ENCODE measurements around the gene ENC1. TPM values are rescaled to one million over a fixed set of nuclear protein-coding genes. Genes with fewer than 3 reads are reported as not detected.

The ENC1 gene
- total RNA-seq, 2 experiments from 2014 or later: 2.2 to 3.4 TPM

GRCh38 chr5:74608736-74609601 is 31.6 kb downstream of the ENC1 start:
- no peak for DNase-seq
- CTCF ChIA-PET: no interaction called here
- Mint-ChIP-seq H3K27me3 (peaks cover 2% of the 10 kb centered on the region), H3K9me3 (no peaks in the 10 kb centered on the region), H3K27ac (no peak overlapping the region), H3K4me1 (no peaks in the 10 kb centered on the region), H3K4me3 (no peak overlapping the region), H3K36me3 (ENCODE audit: low read depth) (no peaks in the 10 kb centered on the region)
- POLR2A ChIA-PET: no interaction called here

GRCh38 chr5:74605759-74606158 is 34.8 kb downstream of the ENC1 start:
- CTCF ChIA-PET: interaction anchor here (0.6 kb wide), 1 partner anchor 13 kb away, joined by 6 read pairs; no protein-coding TSS in a partner anchor
- H3K4me1 Mint-ChIP-seq: no peaks in the 10 kb centered on the region
- no peaks in the 10 kb centered on the region for H3K9me3 Mint-ChIP-seq
- no peaks in the 10 kb centered on the region for H3K36me3 Mint-ChIP-seq (ENCODE audit: low read depth)
- H3K4me3 Mint-ChIP-seq: no peak overlapping the region
- H3K27me3 Mint-ChIP-seq: peaks cover 18% of the 10 kb centered on the region
- H3K27ac Mint-ChIP-seq: no peak overlapping the region
- POLR2A ChIA-PET: no interaction called here
- no peak for DNase-seq

- ChIA-PET POLR2A (no interaction called here), CTCF (no interaction called here)
These were observed 37.2 kb downstream of the ENC1 start for GRCh38 chr5:74603376-74603775.

GRCh38 chr5:74599148-74599547 is 41.4 kb downstream of the ENC1 start:
- POLR2A ChIA-PET: no interaction called here
- peaks cover 20% of the 10 kb centered on the region for H3K27me3 Mint-ChIP-seq

More at GRCh38 chr5:74603376-74603775, 37.2 kb downstream of the ENC1 start:
- H3K4me3 Mint-ChIP-seq: no peak overlapping the region
- H3K4me1 Mint-ChIP-seq: no peaks in the 10 kb centered on the region
- H3K9me3 Mint-ChIP-seq: no peaks in the 10 kb centered on the region
- H3K27me3 Mint-ChIP-seq: peaks cover 16% of the 10 kb centered on the region
- no peaks in the 10 kb centered on the region for H3K36me3 Mint-ChIP-seq (ENCODE audit: low read depth)
- H3K27ac Mint-ChIP-seq: no peak overlapping the region
- no peak for DNase-seq

GRCh38 chr5:74598731-74599130 is 41.8 kb downstream of the ENC1 start:
- no peak for DNase-seq
- CTCF ChIA-PET: no interaction called here
- H3K9me3 Mint-ChIP-seq: no peaks in the 10 kb centered on the region

More at GRCh38 chr5:74599148-74599547, 41.4 kb downstream of the ENC1 start:
- CTCF ChIA-PET: no interaction called here
- H3K27ac Mint-ChIP-seq: no peak overlapping the region
- no peaks in the 10 kb centered on the region for H3K9me3 Mint-ChIP-seq
- DNase-seq: no peak
- H3K4me3 Mint-ChIP-seq: no peak overlapping the region
- H3K4me1 Mint-ChIP-seq: no peaks in the 10 kb centered on the region
- no peaks in the 10 kb centered on the region for H3K36me3 Mint-ChIP-seq (ENCODE audit: low read depth)

GRCh38 chr5:74596927-74597326 is 43.6 kb downstream of the ENC1 start:
- DNase-seq: no peak
- H3K4me1 Mint-ChIP-seq: peaks cover 2% of the 10 kb centered on the region
- H3K9me3 Mint-ChIP-seq: no peaks in the 10 kb centered on the region
- no peak overlapping the region for H3K4me3 Mint-ChIP-seq
- ChIA-PET POLR2A (no interaction called here), CTCF (interaction anchor here (0.7 kb wide), 1 partner anchor 10 kb away, joined by 3 read pairs; no protein-coding TSS in a partner anchor)
- H3K27ac Mint-ChIP-seq: no peak overlapping the region
- H3K36me3 Mint-ChIP-seq (ENCODE audit: low read depth): no peaks in the 10 kb centered on the region
- peaks cover 13% of the 10 kb centered on the region for H3K27me3 Mint-ChIP-seq

More at GRCh38 chr5:74598731-74599130, 41.8 kb downstream of the ENC1 start:
- H3K4me1 Mint-ChIP-seq: no peaks in the 10 kb centered on the region
- H3K4me3 Mint-ChIP-seq: no peak overlapping the region
- H3K27ac Mint-ChIP-seq: no peak overlapping the region
- POLR2A ChIA-PET: no interaction called here
- H3K27me3 Mint-ChIP-seq: peaks cover 18% of the 10 kb centered on the region
- no peaks in the 10 kb centered on the region for H3K36me3 Mint-ChIP-seq (ENCODE audit: low read depth)

GRCh38 chr5:74595143-74595925 is 45.2 kb downstream of the ENC1 start:
- no peak overlapping the region for H3K27ac Mint-ChIP-seq
- no peak for DNase-seq
- CTCF ChIA-PET: no interaction called here
- H3K9me3 Mint-ChIP-seq: no peaks in the 10 kb centered on the region
- no peaks in the 10 kb centered on the region for H3K36me3 Mint-ChIP-seq (ENCODE audit: low read depth)
- peaks cover 3% of the 10 kb centered on the region for H3K4me1 Mint-ChIP-seq
- no peak overlapping the region for H3K4me3 Mint-ChIP-seq
- POLR2A ChIA-PET: no interaction called here
- peaks cover 19% of the 10 kb centered on the region for H3K27me3 Mint-ChIP-seq

- Mint-ChIP-seq H3K4me1 (peaks cover 3% of the 10 kb centered on the region), H3K9me3 (no peaks in the 10 kb centered on the region), H3K27ac (no peak overlapping the region), H3K4me3 (no peak overlapping the region), H3K27me3 (peaks cover 21% of the 10 kb centered on the region), H3K36me3 (ENCODE audit: low read depth) (no peaks in the 10 kb centered on the region)
- CTCF ChIA-PET: interaction anchor here (0.6 kb wide), 1 partner anchor 1276 kb away, joined by 5 read pairs; no protein-coding TSS in a partner anchor
- DNase-seq: no peak
- POLR2A ChIA-PET: no interaction called here
These were observed 46.1 kb downstream of the ENC1 start for GRCh38 chr5:74594137-74595040.

GRCh38 chr5:74589204-74590056 is 51.1 kb downstream of the ENC1 start:
- POLR2A ChIA-PET: no interaction called here

GRCh38 chr5:74588415-74588814 is 52.1 kb downstream of the ENC1 start:
- no peak for DNase-seq
- Mint-ChIP-seq H3K27ac (no peak overlapping the region), H3K4me1 (peaks cover 7% of the 10 kb centered on the region), H3K27me3 (peaks cover 19% of the 10 kb centered on the region), H3K4me3 (no peak overlapping the region), H3K9me3 (no peaks in the 10 kb centered on the region), H3K36me3 (ENCODE audit: low read depth) (no peaks in the 10 kb centered on the region)
- ChIA-PET POLR2A (no interaction called here), CTCF (no interaction called here)

More at GRCh38 chr5:74589204-74590056, 51.1 kb downstream of the ENC1 start:
- DNase-seq: no peak
- Mint-ChIP-seq H3K36me3 (ENCODE audit: low read depth) (no peaks in the 10 kb centered on the region), H3K9me3 (no peaks in the 10 kb centered on the region), H3K27me3 (peaks cover 18% of the 10 kb centered on the region), H3K4me3 (no peak overlapping the region), H3K4me1 (peaks cover 7% of the 10 kb centered on the region), H3K27ac (no peak overlapping the region)
- CTCF ChIA-PET: no interaction called here

GRCh38 chr5:74587890-74588289 is 52.6 kb downstream of the ENC1 start:
- no peak overlapping the region for H3K4me3 Mint-ChIP-seq
- H3K27ac Mint-ChIP-seq: peak overlapping the region; percentile 12
- ChIA-PET POLR2A (no interaction called here), CTCF (no interaction called here)
- H3K4me1 Mint-ChIP-seq: peaks cover 7% of the 10 kb centered on the region
- H3K9me3 Mint-ChIP-seq: no peaks in the 10 kb centered on the region
- H3K27me3 Mint-ChIP-seq: peaks cover 19% of the 10 kb centered on the region
- no peak for DNase-seq
- H3K36me3 Mint-ChIP-seq (ENCODE audit: low read depth): no peaks in the 10 kb centered on the region

GRCh38 chr5:74587300-74587699 is 53.2 kb downstream of the ENC1 start:
- Mint-ChIP-seq H3K27ac (no peak overlapping the region), H3K4me3 (no peak overlapping the region), H3K9me3 (no peaks in the 10 kb centered on the region), H3K4me1 (peaks cover 7% of the 10 kb centered on the region), H3K36me3 (ENCODE audit: low read depth) (no peaks in the 10 kb centered on the region), H3K27me3 (peaks cover 19% of the 10 kb centered on the region)
- CTCF ChIA-PET: interaction anchor here (0.6 to 1.1 kb wide), 2 partner anchors 10 to 249 kb away, joined by 3 read pairs; no protein-coding TSS in a partner anchor
- DNase-seq: no peak
- POLR2A ChIA-PET: no interaction called here

Measured in activated CD4-positive, alpha-beta T cell treated with anti-CD3 and anti-CD28 coated beads, Interleukin-2, amount 10 ng/mL, durations not matched to agents 7 days and 5 days (primary cell).